ENCODE measurements around the gene RNF40.

Gene RNF40

DNA sequence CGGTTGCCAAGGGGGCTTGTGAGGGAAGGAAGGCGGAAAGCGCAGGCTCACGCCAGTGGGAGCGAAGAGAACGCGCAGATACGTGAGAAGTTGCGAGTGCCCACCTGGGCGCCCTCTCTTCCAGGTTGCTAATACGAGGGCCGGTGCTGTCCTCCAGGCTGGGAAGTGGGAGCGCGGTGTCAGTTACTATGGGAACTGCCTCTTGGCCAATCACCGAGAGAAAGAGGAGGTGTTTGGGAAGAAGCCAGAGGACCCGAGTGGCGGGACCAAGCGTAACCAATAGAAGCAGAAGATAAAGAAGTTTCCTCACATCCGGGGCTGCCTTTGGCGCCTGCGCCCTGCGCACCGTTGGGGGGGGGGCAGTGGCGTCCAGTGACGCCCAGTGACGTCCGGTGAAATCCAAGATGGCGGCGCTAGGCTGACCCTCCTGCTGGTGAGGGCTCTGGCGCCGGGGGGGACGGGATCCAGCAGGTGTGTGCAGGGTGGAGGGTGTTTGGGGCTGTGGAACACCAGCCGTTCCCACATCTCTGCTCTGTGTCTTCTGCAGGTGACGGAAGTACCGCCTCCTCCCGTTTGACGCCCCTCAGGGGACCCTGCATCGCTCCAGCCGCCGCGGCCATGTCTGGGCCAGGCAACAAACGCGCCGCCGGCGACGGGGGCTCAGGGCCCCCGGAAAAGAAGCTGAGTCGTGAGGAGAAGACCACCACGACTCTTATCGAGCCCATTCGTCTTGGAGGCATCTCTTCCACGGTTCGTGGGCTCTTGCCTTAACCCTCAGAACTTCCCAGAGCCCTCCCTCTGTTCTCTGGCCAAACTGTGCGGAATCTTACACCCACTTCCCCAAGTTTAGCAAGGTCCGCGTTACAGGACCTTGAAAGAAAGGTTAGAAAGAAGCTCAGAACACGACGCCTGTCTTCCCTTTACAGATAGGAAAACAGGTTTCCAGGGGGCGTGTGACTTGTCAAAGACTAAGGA lies at the start of gene RNF40, which contains the start of gene CFAP119:
Gene RNF40 (plus strand): TSS at position 395 of the 975 bp plus-strand sequence. CDS start 224 bp downstream, at position 619.
Gene CFAP119 (minus strand): TSS at position 135 of the 975 bp plus-strand sequence. CDS start 314 bp downstream, outside the sequence.
- peak within 1 kb of the TSS; percentile 79 to 97 for H3K9ac ChIP-seq (ENCODE audit: low read depth in 1 of 2, low read length in 2 of 2)
- H3K27me3 ChIP-seq (ENCODE audit: control insufficient read depth in 2 of 2, insufficient read depth in 2 of 2, low read length in 2 of 2) = no peaks in the 10 kb centered on the region
- H3K27ac ChIP-seq (ENCODE audit: low read depth in 2 of 2, low read length in 2 of 2) = peak within 1 kb of the TSS; percentile 68 to 82
- H3K9me3 ChIP-seq (ENCODE audit: control insufficient read depth in 2 of 2, low read length in 2 of 2) = no peaks in the 10 kb centered on the region
- H3K36me3 ChIP-seq (ENCODE audit: control insufficient read depth in 2 of 2, insufficient read depth in 2 of 2, low read length in 2 of 2) = peaks cover 40 to 41% of the 10 kb centered on the region in 2 donors
- H3K4me1 ChIP-seq (ENCODE audit: control insufficient read depth in 2 of 2, insufficient read depth in 2 of 2, low read length in 2 of 2) = peaks cover 24 to 26% of the 10 kb centered on the region in 2 donors
- peak within 1 kb of the TSS; percentile 84 to 99 for H3K4me3 ChIP-seq (ENCODE audit: low read length in 2 of 2)

DNA sequence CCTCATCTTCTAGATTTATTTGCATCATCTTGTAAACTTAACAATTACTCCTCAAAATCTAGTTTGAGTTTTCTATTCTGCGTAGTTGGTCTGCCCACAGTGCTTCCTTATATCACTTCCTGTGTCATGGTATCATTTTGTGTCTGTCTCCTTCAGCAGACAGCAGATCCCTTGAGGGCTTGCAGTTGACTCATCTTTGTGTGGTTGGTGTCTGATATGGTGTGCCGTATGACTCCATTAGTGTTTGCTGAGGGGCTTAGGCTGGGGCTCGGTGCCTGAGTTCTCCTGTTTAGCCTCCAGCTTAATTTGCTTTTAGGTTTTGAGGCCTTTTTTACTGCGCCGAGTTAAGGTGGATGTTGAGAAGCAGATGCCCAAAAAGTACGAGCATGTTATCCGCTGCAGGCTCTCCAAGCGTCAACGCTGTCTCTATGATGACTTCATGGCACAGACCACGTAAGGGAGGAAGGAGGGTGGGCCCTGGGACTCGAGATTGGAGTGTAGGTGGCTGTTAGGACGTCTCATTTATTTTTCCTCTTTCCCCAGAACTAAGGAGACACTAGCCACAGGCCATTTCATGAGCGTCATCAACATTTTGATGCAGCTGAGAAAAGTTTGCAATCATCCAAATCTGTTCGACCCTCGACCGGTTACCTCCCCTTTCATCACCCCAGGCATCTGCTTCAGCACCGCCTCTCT lies 46.2 kb upstream of the RNF40 start:
- Histone ChIP-seq H3K9ac (ENCODE audit: low read depth in 1 of 2, low read length in 2 of 2) (no peak overlapping the region), H3K27ac (ENCODE audit: low read depth in 2 of 2, low read length in 2 of 2) (peak overlapping the region in 1 of 2 donors; percentile 5)

DNA sequence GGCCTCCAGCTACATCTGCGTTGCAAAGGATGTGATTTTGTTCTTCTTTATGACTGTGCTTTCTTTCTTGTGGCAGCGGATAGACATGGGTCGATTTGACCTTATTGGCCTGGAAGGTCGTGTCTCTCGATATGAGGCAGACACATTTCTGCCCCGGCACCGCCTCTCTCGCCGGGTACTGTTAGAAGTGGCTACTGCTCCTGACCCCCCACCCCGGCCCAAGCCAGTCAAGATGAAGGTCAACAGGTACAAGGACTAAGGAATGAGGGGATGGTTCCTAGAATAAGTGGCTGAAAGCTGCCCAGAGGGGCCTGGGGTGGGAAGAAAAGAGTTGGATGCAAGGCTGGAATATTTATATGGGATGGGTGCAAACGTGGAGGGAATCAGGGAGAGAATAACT lies 42.0 kb upstream of the RNF40 start:
- Histone ChIP-seq H3K4me3 (ENCODE audit: low read length in 2 of 2) (no peak overlapping the region), H3K9me3 (ENCODE audit: control insufficient read depth in 2 of 2, low read length in 2 of 2) (no peaks in the 10 kb centered on the region), H3K36me3 (ENCODE audit: control insufficient read depth in 2 of 2, insufficient read depth in 2 of 2, low read length in 2 of 2) (peaks cover 81 to 90% of the 10 kb centered on the region in 2 donors), H3K4me1 (ENCODE audit: control insufficient read depth in 2 of 2, insufficient read depth in 2 of 2, low read length in 2 of 2) (peaks cover 12 to 14% of the 10 kb centered on the region in 2 donors), H3K27me3 (ENCODE audit: control insufficient read depth in 2 of 2, insufficient read depth in 2 of 2, low read length in 2 of 2) (no peaks in the 10 kb centered on the region), H3K9ac (ENCODE audit: low read depth in 1 of 2, low read length in 2 of 2) (no peak overlapping the region), H3K27ac (ENCODE audit: low read depth in 2 of 2, low read length in 2 of 2) (no peak overlapping the region)

More for the DNA sequence above, 46.2 kb upstream of the RNF40 start:
- Histone ChIP-seq H3K27me3 (ENCODE audit: control insufficient read depth in 2 of 2, insufficient read depth in 2 of 2, low read length in 2 of 2) (no peaks in the 10 kb centered on the region), H3K4me3 (ENCODE audit: low read length in 2 of 2) (no peak overlapping the region), H3K4me1 (ENCODE audit: control insufficient read depth in 2 of 2, insufficient read depth in 2 of 2, low read length in 2 of 2) (no peaks in the 10 kb centered on the region), H3K9me3 (ENCODE audit: control insufficient read depth in 2 of 2, low read length in 2 of 2) (no peaks in the 10 kb centered on the region), H3K36me3 (ENCODE audit: control insufficient read depth in 2 of 2, insufficient read depth in 2 of 2, low read length in 2 of 2) (peaks cover 75 to 84% of the 10 kb centered on the region in 2 donors)

DNA sequence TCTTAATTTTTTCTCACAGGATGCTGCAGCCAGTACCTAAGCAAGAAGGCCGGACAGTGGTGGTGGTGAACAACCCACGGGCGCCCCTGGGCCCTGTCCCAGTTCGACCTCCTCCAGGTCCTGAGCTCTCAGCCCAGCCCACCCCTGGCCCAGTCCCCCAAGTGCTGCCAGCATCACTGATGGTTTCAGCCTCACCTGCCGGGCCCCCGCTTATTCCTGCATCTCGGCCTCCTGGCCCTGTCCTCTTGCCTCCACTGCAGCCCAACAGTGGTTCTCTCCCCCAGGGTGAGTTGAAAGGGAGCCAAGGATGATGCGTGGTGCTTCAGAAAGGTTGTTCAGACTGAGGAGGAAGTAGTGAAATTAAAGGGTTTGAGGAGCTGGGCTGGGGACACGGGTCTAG lies 41.4 kb upstream of the RNF40 start:
- no peaks in the 10 kb centered on the region for H3K9me3 ChIP-seq (ENCODE audit: control insufficient read depth in 2 of 2, low read length in 2 of 2)
- no peak overlapping the region for H3K9ac ChIP-seq (ENCODE audit: low read depth in 1 of 2, low read length in 2 of 2)
- no peak overlapping the region for H3K27ac ChIP-seq (ENCODE audit: low read depth in 2 of 2, low read length in 2 of 2)
- H3K27me3 ChIP-seq (ENCODE audit: control insufficient read depth in 2 of 2, insufficient read depth in 2 of 2, low read length in 2 of 2) = no peaks in the 10 kb centered on the region
- H3K4me1 ChIP-seq (ENCODE audit: control insufficient read depth in 2 of 2, insufficient read depth in 2 of 2, low read length in 2 of 2) = peaks cover 18 to 20% of the 10 kb centered on the region in 2 donors
- peaks cover 79 to 89% of the 10 kb centered on the region in 2 donors for H3K36me3 ChIP-seq (ENCODE audit: control insufficient read depth in 2 of 2, insufficient read depth in 2 of 2, low read length in 2 of 2)
- H3K4me3 ChIP-seq (ENCODE audit: low read length in 2 of 2) = no peak overlapping the region

DNA sequence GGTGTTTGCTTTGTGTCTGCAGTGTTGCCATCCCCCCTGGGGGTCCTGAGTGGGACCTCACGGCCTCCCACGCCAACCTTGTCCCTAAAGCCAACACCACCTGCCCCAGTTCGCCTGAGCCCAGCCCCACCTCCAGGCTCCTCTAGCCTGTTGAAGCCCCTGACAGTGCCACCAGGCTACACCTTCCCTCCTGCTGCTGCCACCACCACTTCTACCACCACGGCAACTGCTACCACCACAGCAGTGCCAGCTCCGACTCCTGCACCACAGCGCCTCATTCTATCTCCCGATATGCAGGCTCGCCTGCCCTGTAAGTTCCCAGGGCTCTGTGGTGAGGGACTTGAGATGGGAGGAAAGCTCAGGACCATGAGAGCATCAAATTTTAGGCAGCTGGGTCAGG lies 41.0 kb upstream of the RNF40 start:
- H3K9me3 ChIP-seq (ENCODE audit: control insufficient read depth in 2 of 2, low read length in 2 of 2) = no peaks in the 10 kb centered on the region
- H3K27me3 ChIP-seq (ENCODE audit: control insufficient read depth in 2 of 2, insufficient read depth in 2 of 2, low read length in 2 of 2) = no peaks in the 10 kb centered on the region
- no peak overlapping the region for H3K9ac ChIP-seq (ENCODE audit: low read depth in 1 of 2, low read length in 2 of 2)
- H3K4me3 ChIP-seq (ENCODE audit: low read length in 2 of 2) = no peak overlapping the region
- H3K27ac ChIP-seq (ENCODE audit: low read depth in 2 of 2, low read length in 2 of 2) = peak overlapping the region in 1 of 2 donors; percentile 38
- peaks cover 79 to 87% of the 10 kb centered on the region in 2 donors for H3K36me3 ChIP-seq (ENCODE audit: control insufficient read depth in 2 of 2, insufficient read depth in 2 of 2, low read length in 2 of 2)
- H3K4me1 ChIP-seq (ENCODE audit: control insufficient read depth in 2 of 2, insufficient read depth in 2 of 2, low read length in 2 of 2) = peaks cover 22 to 23% of the 10 kb centered on the region in 2 donors

DNA sequence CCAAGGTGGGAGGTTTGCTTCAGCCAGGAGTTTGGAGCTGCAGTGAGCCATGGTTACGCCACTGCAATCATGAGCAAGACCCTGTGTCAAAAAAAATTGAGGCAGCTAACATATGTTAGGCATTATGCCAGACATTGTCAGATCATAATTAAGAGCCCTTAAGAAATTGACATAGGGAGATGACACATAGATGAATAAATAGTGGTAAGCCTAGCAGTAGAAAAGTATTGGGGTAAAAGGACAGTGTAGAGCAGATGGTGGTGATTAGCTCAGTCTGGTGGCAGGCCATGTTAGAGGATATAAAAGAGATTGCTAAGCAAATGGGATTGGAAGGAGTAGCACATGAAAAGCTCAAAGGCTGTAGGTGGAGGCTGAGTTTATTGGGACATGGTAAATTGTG lies 40.5 kb upstream of the RNF40 start:
- no peaks in the 10 kb centered on the region for H3K9me3 ChIP-seq (ENCODE audit: control insufficient read depth in 2 of 2, low read length in 2 of 2)
- no peaks in the 10 kb centered on the region for H3K27me3 ChIP-seq (ENCODE audit: control insufficient read depth in 2 of 2, insufficient read depth in 2 of 2, low read length in 2 of 2)
- H3K9ac ChIP-seq (ENCODE audit: low read depth in 1 of 2, low read length in 2 of 2) = no peak overlapping the region
- H3K4me3 ChIP-seq (ENCODE audit: low read length in 2 of 2) = no peak overlapping the region
- H3K27ac ChIP-seq (ENCODE audit: low read depth in 2 of 2, low read length in 2 of 2) = peak overlapping the region; percentile 38 to 65
- peaks cover 23 to 24% of the 10 kb centered on the region in 2 donors for H3K4me1 ChIP-seq (ENCODE audit: control insufficient read depth in 2 of 2, insufficient read depth in 2 of 2, low read length in 2 of 2)
- H3K36me3 ChIP-seq (ENCODE audit: control insufficient read depth in 2 of 2, insufficient read depth in 2 of 2, low read length in 2 of 2) = peaks cover 75 to 83% of the 10 kb centered on the region in 2 donors

DNA sequence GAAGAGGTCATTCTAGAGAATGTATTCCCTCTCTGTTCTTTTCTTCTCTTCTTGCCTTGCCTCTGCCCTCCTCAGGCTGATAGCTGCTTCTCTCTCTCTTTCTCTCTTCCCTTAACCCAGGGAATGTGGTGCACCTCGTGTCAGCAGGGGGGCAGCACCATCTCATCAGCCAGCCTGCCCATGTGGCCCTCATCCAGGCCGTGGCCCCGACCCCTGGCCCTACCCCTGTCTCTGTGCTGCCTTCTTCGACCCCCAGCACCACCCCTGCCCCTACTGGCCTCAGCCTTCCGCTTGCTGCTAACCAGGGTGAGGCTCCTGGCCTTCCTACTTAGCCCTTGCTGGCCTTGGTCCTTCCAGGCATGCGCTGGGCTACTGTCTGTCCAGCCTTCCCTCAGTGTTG lies 39.7 kb upstream of the RNF40 start:
- Histone ChIP-seq H3K27ac (ENCODE audit: low read depth in 2 of 2, low read length in 2 of 2) (peak overlapping the region; percentile 15 to 65), H3K27me3 (ENCODE audit: control insufficient read depth in 2 of 2, insufficient read depth in 2 of 2, low read length in 2 of 2) (no peaks in the 10 kb centered on the region), H3K9me3 (ENCODE audit: control insufficient read depth in 2 of 2, low read length in 2 of 2) (no peaks in the 10 kb centered on the region), H3K9ac (ENCODE audit: low read depth in 1 of 2, low read length in 2 of 2) (no peak overlapping the region), H3K4me3 (ENCODE audit: low read length in 2 of 2) (no peak overlapping the region), H3K36me3 (ENCODE audit: control insufficient read depth in 2 of 2, insufficient read depth in 2 of 2, low read length in 2 of 2) (peaks cover 68 to 74% of the 10 kb centered on the region in 2 donors), H3K4me1 (ENCODE audit: control insufficient read depth in 2 of 2, insufficient read depth in 2 of 2, low read length in 2 of 2) (peaks cover 23 to 24% of the 10 kb centered on the region in 2 donors)

DNA sequence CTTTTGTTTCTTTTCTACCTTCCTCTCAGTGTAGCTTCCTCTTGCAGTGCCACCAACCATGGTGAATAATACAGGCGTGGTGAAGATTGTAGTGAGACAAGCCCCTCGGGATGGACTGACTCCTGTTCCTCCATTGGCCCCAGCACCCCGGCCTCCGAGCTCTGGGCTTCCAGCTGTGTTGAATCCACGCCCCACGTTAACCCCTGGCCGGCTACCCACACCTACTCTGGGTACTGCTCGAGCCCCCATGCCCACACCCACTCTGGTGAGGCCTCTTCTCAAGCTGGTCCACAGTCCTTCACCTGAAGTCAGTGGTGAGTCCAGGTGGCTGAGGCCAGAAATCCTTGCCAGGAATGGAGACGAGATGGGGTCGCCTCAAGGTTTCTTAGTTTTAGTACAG lies 39.2 kb upstream of the RNF40 start:
- Histone ChIP-seq H3K9ac (ENCODE audit: low read depth in 1 of 2, low read length in 2 of 2) (no peak overlapping the region), H3K27ac (ENCODE audit: low read depth in 2 of 2, low read length in 2 of 2) (peak overlapping the region in 1 of 2 donors; percentile 65), H3K4me3 (ENCODE audit: low read length in 2 of 2) (no peak overlapping the region), H3K36me3 (ENCODE audit: control insufficient read depth in 2 of 2, insufficient read depth in 2 of 2, low read length in 2 of 2) (peaks cover 68 to 71% of the 10 kb centered on the region in 2 donors), H3K9me3 (ENCODE audit: control insufficient read depth in 2 of 2, low read length in 2 of 2) (no peaks in the 10 kb centered on the region), H3K4me1 (ENCODE audit: control insufficient read depth in 2 of 2, insufficient read depth in 2 of 2, low read length in 2 of 2) (peaks cover 23 to 24% of the 10 kb centered on the region in 2 donors), H3K27me3 (ENCODE audit: control insufficient read depth in 2 of 2, insufficient read depth in 2 of 2, low read length in 2 of 2) (no peaks in the 10 kb centered on the region)

DNA sequence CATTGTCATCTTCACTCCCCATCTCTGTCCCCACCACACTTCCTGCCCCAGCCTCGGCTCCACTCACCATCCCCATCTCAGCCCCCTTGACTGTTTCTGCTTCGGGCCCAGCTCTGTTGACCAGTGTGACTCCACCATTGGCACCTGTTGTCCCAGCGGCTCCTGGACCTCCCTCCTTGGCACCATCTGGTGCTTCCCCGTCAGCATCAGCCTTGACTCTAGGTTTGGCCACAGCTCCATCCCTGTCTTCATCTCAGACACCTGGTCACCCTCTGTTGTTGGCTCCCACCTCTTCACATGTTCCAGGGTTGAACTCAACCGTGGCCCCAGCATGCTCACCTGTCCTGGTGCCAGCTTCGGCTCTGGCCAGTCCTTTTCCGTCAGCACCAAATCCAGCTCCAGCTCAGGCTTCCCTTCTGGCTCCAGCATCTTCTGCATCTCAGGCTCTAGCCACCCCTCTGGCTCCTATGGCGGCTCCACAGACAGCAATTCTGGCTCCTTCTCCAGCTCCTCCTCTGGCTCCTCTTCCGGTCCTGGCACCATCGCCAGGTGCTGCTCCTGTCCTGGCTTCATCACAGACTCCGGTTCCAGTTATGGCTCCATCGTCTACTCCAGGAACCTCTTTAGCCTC lies 38.3 kb upstream of the RNF40 start:
- Histone ChIP-seq H3K27ac (ENCODE audit: low read depth in 2 of 2, low read length in 2 of 2) (peak overlapping the region in 1 of 2 donors; percentile 87), H3K4me1 (ENCODE audit: control insufficient read depth in 2 of 2, insufficient read depth in 2 of 2, low read length in 2 of 2) (peaks cover 24 to 27% of the 10 kb centered on the region in 2 donors), H3K36me3 (ENCODE audit: control insufficient read depth in 2 of 2, insufficient read depth in 2 of 2, low read length in 2 of 2) (peaks cover 64 to 67% of the 10 kb centered on the region in 2 donors)

More for the DNA sequence above, 38.3 kb upstream of the RNF40 start:
- Histone ChIP-seq H3K9ac (ENCODE audit: low read depth in 1 of 2, low read length in 2 of 2) (no peak overlapping the region), H3K4me3 (ENCODE audit: low read length in 2 of 2) (no peak overlapping the region), H3K27me3 (ENCODE audit: control insufficient read depth in 2 of 2, insufficient read depth in 2 of 2, low read length in 2 of 2) (no peaks in the 10 kb centered on the region), H3K9me3 (ENCODE audit: control insufficient read depth in 2 of 2, low read length in 2 of 2) (no peaks in the 10 kb centered on the region)
